SK-N-DZ (cell line): ENCODE data around the gene CAP2.
"Not testable (repeated sequence)": the region's sequence is repeated elsewhere in the genome, so short reads cannot be mapped to it uniquely, and the experiment has no call there.

ENCODE experiments used
- DNase-seq: peaks from one replicate; pipeline ENCODE4 v3.0.0-alpha.2; 2015; ENCODE audit warnings: low spot score

Gene CAP2

DNA sequence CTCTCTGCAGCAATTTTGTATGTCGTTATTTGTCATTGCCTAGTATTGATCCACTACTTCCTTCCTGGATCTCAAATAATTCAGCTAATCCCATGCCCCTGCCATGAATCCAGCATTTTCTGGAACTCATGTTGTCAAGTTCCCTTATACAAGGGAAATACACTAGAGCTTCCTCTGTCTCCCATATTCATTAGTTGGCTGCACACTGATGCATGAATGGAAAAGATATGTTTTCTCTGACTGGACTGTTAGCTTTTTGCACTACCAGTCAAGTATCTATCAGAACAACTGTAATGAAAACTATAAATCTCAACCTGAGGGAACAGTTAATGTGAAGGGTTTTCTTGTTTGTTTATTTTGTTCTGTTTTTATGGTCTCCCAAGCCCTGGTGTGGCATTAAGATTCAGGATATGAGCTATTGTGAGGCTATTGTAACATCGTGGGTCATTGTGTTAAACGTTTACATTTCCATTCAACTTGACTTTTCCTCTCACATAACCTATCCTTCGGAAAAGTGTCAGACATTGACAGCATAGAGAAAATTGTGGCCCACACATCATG lies 104.2 kb downstream of the CAP2 start:
- DNase-seq, result no peak

DNA sequence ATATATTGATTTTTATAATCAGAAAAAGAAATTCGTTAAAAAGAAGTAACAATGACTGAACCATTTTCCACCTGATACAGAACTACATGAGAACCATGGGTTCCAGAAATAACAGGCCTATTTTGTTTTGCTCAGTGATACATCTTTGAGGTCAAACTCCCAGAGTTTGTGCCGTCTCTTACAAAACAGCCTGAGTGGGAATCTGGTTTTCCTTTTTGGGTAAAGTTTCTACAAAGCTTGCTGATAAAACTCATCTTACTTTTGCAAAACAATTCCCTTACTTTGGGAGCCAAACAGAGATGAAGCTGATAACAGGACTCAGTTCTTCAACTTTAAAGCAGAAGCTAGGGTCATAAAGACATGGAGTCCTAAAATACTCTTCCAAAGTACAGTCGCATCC lies 108.0 kb downstream of the CAP2 start:
- DNase-seq, result no peak

- DNase-seq, result no peak
These were observed 108.7 kb downstream of the CAP2 start for GRCh38 chr6:17501982-17502704.

- no peak for DNase-seq
These were observed 109.7 kb downstream of the CAP2 start for GRCh38 chr6:17503051-17503450.

- no peak for DNase-seq
These were observed 110.6 kb downstream of the CAP2 start for GRCh38 chr6:17504005-17504404.

GRCh38 chr6:17505062-17505476 lies 111.7 kb downstream of the CAP2 start:
- no peak for DNase-seq

GRCh38 chr6:17505767-17506280 lies 112.4 kb downstream of the CAP2 start:
- DNase-seq, result no peak

DNA sequence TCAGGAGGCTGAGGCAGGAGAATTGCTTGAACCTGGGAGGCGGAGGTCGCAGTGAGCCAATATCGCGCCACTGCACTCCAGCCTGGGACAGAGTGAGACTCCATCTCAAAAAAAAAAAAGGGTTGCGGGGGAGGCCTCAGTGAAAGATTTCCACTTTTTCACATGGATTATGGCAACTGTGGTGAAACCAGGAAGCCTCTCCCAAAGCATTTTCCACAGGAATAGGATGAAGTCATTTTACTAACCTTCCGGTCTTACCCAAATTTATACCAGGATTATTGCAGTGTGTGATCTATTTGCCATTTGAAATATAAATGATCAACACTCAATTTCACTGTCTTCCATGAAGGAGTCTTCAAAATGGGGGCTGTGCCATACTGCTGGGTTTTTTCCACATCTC lies 113.1 kb downstream of the CAP2 start:
- DNase-seq, result no peak

- no peak for DNase-seq
These were observed 113.6 kb downstream of the CAP2 start for GRCh38 chr6:17506962-17507361.

DNA sequence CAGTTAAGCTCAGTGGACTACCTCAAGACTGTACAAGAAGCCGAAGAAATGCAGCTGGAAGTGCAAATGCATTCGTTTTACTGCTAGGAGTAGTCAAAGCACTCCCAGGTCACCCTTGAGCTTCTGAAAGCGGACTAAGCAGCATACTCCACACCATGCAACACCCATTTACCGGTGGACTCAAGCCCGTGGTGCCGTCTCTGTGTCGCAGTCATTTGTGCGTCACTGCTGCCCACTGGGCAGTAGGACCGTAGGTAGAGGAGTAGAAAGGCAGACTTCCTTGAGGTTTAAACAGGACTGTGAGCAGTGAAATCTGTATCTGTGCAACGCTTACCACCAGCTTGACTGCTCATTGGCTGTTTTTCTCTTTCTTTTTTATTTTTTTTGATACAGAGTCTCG lies 117.7 kb downstream of the CAP2 start:
- no peak for DNase-seq

GRCh38 chr6:17511580-17511979 lies 118.2 kb downstream of the CAP2 start:
- DNase-seq, result no peak

GRCh38 chr6:17519120-17519519 lies 125.7 kb downstream of the CAP2 start:
- DNase-seq, result no peak

- DNase-seq, result no peak
These were observed 132.2 kb downstream of the CAP2 start for GRCh38 chr6:17525637-17526036.

GRCh38 chr6:17527076-17527475 lies 133.7 kb downstream of the CAP2 start:
- DNase-seq, result no peak

- DNase-seq, result no peak
These were observed 137.0 kb downstream of the CAP2 start for GRCh38 chr6:17530321-17530835.

GRCh38 chr6:17536586-17536985 lies 143.2 kb downstream of the CAP2 start:
- no peak for DNase-seq

DNA sequence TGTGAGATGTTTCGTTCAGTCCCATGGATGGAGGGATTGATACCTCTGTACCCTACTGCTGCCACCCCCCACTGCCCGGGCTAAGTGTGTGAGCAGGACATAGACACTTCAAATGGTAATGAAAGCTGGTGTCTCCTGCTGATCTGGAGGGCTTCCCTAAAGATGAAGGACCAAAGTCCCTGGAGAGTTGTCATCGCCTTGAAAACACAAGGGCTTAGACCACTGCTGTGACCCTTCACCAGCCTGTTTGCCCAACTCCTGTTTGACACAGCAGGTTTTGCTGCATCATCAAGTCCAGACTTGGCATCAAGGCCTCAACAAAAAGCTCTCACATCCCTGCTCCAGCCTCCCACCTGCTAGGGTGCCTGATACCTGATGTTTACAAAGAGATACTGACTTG lies 148.8 kb downstream of the CAP2 start:
- DNase-seq, result no peak

GRCh38 chr6:17545681-17546080 lies 152.3 kb downstream of the CAP2 start:
- not testable (repeated sequence) for DNase-seq

- DNase-seq, result no peak
These were observed 158.1 kb downstream of the CAP2 start for GRCh38 chr6:17551383-17551958.

DNA sequence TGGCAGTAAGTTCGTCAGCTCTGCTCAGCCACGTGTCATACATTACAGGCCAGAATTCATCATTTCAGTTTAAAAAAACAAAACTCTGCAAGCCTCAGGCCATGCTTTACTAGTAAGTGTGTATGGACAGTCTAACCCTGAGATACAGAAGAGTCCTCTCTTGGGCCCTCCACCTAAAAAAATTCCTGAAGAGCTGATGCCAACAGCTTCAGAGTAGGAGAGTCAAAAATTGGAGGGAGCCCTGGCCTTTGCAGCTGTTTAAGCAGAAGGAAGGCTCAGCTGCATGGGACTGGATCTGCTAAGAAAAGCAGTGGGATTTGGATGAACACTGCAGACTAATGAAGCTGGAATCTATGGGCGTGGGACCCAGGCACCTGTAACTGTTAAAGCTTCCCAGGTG lies 159.5 kb downstream of the CAP2 start:
- no peak for DNase-seq

- DNase-seq, result no peak
These were observed 162.6 kb downstream of the CAP2 start for GRCh38 chr6:17556014-17556413.

DNA sequence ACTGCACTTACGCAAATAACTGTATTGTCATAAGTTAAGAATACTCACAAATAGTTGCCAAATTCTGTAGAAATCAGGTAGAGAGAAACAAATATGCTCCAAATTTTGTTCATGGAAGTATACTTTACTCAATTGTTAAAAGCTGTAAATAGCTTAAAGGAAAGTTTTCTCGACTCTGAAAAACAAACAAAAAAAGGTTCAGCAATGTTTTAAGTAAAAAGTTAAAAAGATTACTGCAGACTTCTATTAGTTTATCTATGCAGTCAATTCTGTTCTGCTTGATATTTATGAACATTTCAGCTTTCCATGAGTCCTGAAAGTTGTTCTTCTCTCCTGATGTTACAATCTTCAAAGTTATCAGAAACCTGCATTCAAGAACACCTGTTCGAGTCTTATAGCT lies 169.2 kb downstream of the CAP2 start:
- no peak for DNase-seq

- no peak for DNase-seq
These were observed 172.0 kb downstream of the CAP2 start for GRCh38 chr6:17565399-17565798.
